Measurements from ENCODE around the gene ARHGAP18.

ARHGAP18 gene

DNA sequence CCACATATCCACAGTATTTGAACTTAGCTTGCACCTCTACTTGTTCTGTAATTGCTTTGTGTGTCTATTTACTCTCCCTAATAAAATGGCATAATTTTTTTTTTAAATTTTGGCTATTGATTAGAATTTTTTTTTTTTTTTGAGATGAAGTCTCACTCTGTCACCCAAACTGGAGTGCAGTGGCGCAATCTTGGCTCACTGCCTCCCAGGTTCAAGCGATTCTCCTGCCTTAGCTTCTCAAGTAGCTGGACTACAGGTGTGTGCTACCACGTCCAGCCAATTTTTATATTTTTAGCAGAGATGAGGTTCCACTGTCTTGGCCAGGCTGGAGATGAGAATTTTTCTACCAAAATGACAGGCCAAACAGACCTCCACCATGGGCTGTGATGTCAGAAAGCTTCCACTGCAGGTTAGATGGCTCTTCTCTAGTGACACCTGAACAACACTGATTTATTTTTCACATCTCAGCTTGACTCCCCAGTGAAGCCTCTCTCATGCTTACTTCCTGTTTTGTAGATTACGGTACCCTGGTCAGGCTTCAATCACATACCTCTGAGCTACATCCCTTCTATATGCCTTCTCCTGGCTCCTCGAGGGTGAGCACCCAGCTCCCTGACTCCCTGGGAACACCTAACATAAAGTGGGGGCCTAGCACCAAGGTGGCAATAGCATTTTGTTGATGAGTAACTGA, 112.8 kb downstream of the ARHGAP18 start:
- TF ChIP-seq FOXM1 (IDR thresholded peaks at IDR 0.05; ENCODE audit: borderline replicate concordance, low read depth) (no peak), RAD21 (IDR thresholded peaks at IDR 0.05; ENCODE audit: low read depth) (no peak), EGR1 (IDR thresholded peaks at IDR 0.05) (no peak), ZBTB7A (IDR thresholded peaks at IDR 0.05; ENCODE audit: low read depth) (no peak), NFIC (IDR thresholded peaks at IDR 0.05) (no peak), TAF1 (IDR thresholded peaks at IDR 0.05; ENCODE audit: low read depth) (no peak), CEBPB (IDR thresholded peaks at IDR 0.05) (no peak), EP300 (IDR thresholded peaks at IDR 0.05; ENCODE audit: borderline replicate concordance) (no peak), TEAD4 (IDR thresholded peaks at IDR 0.05) (no peak), YY1 (IDR thresholded peaks at IDR 0.05; ENCODE audit: low read depth) (no peak), USF1 (IDR thresholded peaks at IDR 0.05) (no peak), CREB1 (IDR thresholded peaks at IDR 0.05; ENCODE audit: low read depth) (no peak), TCF12 (IDR thresholded peaks at IDR 0.05; ENCODE audit: low read depth) (no peak)
- TF ChIP-seq, protein P1, sequence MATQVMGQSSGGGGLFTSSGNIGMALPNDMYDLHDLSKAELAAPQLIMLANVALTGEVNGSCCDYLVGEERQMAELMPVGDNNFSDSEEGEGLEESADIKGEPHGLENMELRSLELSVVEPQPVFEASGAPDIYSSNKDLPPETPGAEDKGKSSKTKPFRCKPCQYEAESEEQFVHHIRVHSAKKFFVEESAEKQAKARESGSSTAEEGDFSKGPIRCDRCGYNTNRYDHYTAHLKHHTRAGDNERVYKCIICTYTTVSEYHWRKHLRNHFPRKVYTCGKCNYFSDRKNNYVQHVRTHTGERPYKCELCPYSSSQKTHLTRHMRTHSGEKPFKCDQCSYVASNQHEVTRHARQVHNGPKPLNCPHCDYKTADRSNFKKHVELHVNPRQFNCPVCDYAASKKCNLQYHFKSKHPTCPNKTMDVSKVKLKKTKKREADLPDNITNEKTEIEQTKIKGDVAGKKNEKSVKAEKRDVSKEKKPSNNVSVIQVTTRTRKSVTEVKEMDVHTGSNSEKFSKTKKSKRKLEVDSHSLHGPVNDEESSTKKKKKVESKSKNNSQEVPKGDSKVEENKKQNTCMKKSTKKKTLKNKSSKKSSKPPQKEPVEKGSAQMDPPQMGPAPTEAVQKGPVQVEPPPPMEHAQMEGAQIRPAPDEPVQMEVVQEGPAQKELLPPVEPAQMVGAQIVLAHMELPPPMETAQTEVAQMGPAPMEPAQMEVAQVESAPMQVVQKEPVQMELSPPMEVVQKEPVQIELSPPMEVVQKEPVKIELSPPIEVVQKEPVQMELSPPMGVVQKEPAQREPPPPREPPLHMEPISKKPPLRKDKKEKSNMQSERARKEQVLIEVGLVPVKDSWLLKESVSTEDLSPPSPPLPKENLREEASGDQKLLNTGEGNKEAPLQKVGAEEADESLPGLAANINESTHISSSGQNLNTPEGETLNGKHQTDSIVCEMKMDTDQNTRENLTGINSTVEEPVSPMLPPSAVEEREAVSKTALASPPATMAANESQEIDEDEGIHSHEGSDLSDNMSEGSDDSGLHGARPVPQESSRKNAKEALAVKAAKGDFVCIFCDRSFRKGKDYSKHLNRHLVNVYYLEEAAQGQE (IDR thresholded peaks at IDR 0.05; ENCODE audit: low read depth), result no peak
- TF ChIP-seq, protein P2, sequence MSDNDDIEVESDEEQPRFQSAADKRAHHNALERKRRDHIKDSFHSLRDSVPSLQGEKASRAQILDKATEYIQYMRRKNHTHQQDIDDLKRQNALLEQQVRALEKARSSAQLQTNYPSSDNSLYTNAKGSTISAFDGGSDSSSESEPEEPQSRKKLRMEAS (IDR thresholded peaks at IDR 0.05), result no peak

- TF ChIP-seq USF1 (IDR thresholded peaks at IDR 0.05) (no peak), CEBPB (IDR thresholded peaks at IDR 0.05) (no peak), FOXM1 (IDR thresholded peaks at IDR 0.05; ENCODE audit: borderline replicate concordance, low read depth) (no peak), NFIC (IDR thresholded peaks at IDR 0.05) (no peak), CREB1 (IDR thresholded peaks at IDR 0.05; ENCODE audit: low read depth) (no peak), YY1 (IDR thresholded peaks at IDR 0.05; ENCODE audit: low read depth) (no peak), TAF1 (IDR thresholded peaks at IDR 0.05; ENCODE audit: low read depth) (no peak), ZBTB7A (IDR thresholded peaks at IDR 0.05; ENCODE audit: low read depth) (no peak), RAD21 (IDR thresholded peaks at IDR 0.05; ENCODE audit: low read depth) (no peak), EP300 (IDR thresholded peaks at IDR 0.05; ENCODE audit: borderline replicate concordance) (no peak), EGR1 (IDR thresholded peaks at IDR 0.05) (no peak), TEAD4 (IDR thresholded peaks at IDR 0.05) (no peak), TCF12 (IDR thresholded peaks at IDR 0.05; ENCODE audit: low read depth) (no peak)
- TF ChIP-seq, protein P1 (IDR thresholded peaks at IDR 0.05; ENCODE audit: low read depth), result no peak
- TF ChIP-seq, protein P2 (IDR thresholded peaks at IDR 0.05), result no peak
These were observed 113.5 kb downstream of the ARHGAP18 start for GRCh38 chr6:129596522-129596921.

DNA sequence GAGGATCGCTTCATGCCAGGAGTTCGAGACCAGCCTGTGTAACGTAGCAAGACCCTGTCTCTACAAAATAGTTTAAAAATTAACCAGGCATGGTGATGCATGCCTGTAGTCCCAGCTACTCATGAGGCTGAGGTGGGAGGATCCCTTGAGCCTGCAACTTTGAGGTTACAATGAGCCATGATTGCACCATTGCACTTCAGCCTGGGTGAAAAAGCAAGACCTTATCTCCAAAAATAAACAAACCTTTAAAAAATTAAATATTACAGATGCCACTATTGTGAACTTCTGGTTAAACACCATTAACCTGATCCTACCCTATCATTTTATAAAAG, 116.8 kb downstream of the ARHGAP18 start:
- no peak for TF ChIP-seq RAD21 (IDR thresholded peaks at IDR 0.05; ENCODE audit: low read depth)
- TF ChIP-seq CREB1 (IDR thresholded peaks at IDR 0.05; ENCODE audit: low read depth), result no peak
- no peak for TF ChIP-seq USF1 (IDR thresholded peaks at IDR 0.05)
- TF ChIP-seq, protein P1 (IDR thresholded peaks at IDR 0.05; ENCODE audit: low read depth), result no peak
- no peak for TF ChIP-seq CEBPB (IDR thresholded peaks at IDR 0.05)
- no peak for TF ChIP-seq EP300 (IDR thresholded peaks at IDR 0.05; ENCODE audit: borderline replicate concordance)
- TF ChIP-seq FOXM1 (IDR thresholded peaks at IDR 0.05; ENCODE audit: borderline replicate concordance, low read depth), result no peak
- TF ChIP-seq, protein P2 (IDR thresholded peaks at IDR 0.05), result no peak
- no peak for TF ChIP-seq YY1 (IDR thresholded peaks at IDR 0.05; ENCODE audit: low read depth)
- TF ChIP-seq ZBTB7A (IDR thresholded peaks at IDR 0.05; ENCODE audit: low read depth), result no peak
- TF ChIP-seq EGR1 (IDR thresholded peaks at IDR 0.05), result no peak
- TF ChIP-seq TAF1 (IDR thresholded peaks at IDR 0.05; ENCODE audit: low read depth), result no peak
- no peak for TF ChIP-seq NFIC (IDR thresholded peaks at IDR 0.05)
- no peak for TF ChIP-seq TEAD4 (IDR thresholded peaks at IDR 0.05)
- TF ChIP-seq TCF12 (IDR thresholded peaks at IDR 0.05; ENCODE audit: low read depth), result no peak
